H54 (cell line): ENCODE data around the gene CD5L.

ENCODE experiments used
- DNase-seq: peaks from one replicate; pipeline ENCODE4 v3.0.0; 2011; ENCODE audit warnings: low spot score, mixed read lengths; ENCODE audit not compliant: insufficient read length
- FAIRE-seq: peaks from 3 replicates; lab custom pipeline; 2011; peaks lifted over from hg19 to GRCh38; lab: Jason Lieb, UNC
- POLR2A ChIP-seq: IDR thresholded peaks from 2 replicates; pipeline ENCODE4 v1.6.1; 2011; ENCODE audit warnings: low read depth, mild to moderate bottlenecking, low read length

The CD5L gene

GRCh38 chr1:157841708-157842107, at the start of gene CD5L:
Gene CD5L, minus strand, starts transcription at chr1:157841808. Its CDS starts 107 bp downstream, at chr1:157841701.
- no peak for DNase-seq
- no peak for TF ChIP-seq POLR2A
- no peak for FAIRE-seq

- no peak for DNase-seq
- no peak for TF ChIP-seq POLR2A
- FAIRE-seq: no peak
Observed at GRCh38 chr1:157882580-157882979, 41.0 kb upstream of the CD5L start.

GRCh38 chr1:157880621-157881020, 39.0 kb upstream of the CD5L start:
- TF ChIP-seq POLR2A: no peak
- no peak for DNase-seq
- no peak for FAIRE-seq

GRCh38 chr1:157878059-157878458, 36.5 kb upstream of the CD5L start:
- DNase-seq (peak; percentile 4), FAIRE-seq (peak; percentile 85)
- TF ChIP-seq POLR2A: no peak

GRCh38 chr1:157870490-157870889, 28.9 kb upstream of the CD5L start:
- TF ChIP-seq POLR2A: no peak
- FAIRE-seq: no peak
- DNase-seq: no peak

- TF ChIP-seq POLR2A: no peak
- DNase-seq: no peak
- FAIRE-seq: no peak
Observed at GRCh38 chr1:157868654-157869053, 27.0 kb upstream of the CD5L start.

- no peak for TF ChIP-seq POLR2A
- DNase-seq (no peak), FAIRE-seq (no peak)
Observed at GRCh38 chr1:157862114-157863070, 20.8 kb upstream of the CD5L start.

GRCh38 chr1:157856538-157856937, 14.9 kb upstream of the CD5L start:
- FAIRE-seq (no peak), DNase-seq (no peak)
- TF ChIP-seq POLR2A: no peak

- no peak for DNase-seq
- no peak for FAIRE-seq
- TF ChIP-seq POLR2A: no peak
Observed at GRCh38 chr1:157852476-157852875, 10.9 kb upstream of the CD5L start.

- no peak for FAIRE-seq
- no peak for TF ChIP-seq POLR2A
Observed at GRCh38 chr1:157849229-157849875, 7.7 kb upstream of the CD5L start.

GRCh38 chr1:157844089-157844830, 2.7 kb upstream of the CD5L start:
- FAIRE-seq (no peak), DNase-seq (no peak)
- no peak for TF ChIP-seq POLR2A

More at GRCh38 chr1:157849229-157849875, 7.7 kb upstream of the CD5L start:
- no peak for DNase-seq

GRCh38 chr1:157842939-157843338, 1.3 kb upstream of the CD5L start:
- TF ChIP-seq POLR2A: no peak
- no peak for FAIRE-seq
- no peak for DNase-seq

GRCh38 chr1:157838966-157839365, 2.6 kb downstream of the CD5L start:
- no peak for TF ChIP-seq POLR2A
- FAIRE-seq (no peak), DNase-seq (no peak)

- FAIRE-seq (no peak), DNase-seq (no peak)
- no peak for TF ChIP-seq POLR2A
Observed at GRCh38 chr1:157834430-157834829, 7.2 kb downstream of the CD5L start.
